Smooth muscle cell of the brain vasculature (primary cell): ENCODE measurements around the gene HNRNPUL2.

ENCODE experiments used
- DNase-seq: peaks from one replicate; pipeline ENCODE4 v3.0.0-alpha.2; 2012; ENCODE audit warnings: low read depth, low spot score

The HNRNPUL2 gene

DNA sequence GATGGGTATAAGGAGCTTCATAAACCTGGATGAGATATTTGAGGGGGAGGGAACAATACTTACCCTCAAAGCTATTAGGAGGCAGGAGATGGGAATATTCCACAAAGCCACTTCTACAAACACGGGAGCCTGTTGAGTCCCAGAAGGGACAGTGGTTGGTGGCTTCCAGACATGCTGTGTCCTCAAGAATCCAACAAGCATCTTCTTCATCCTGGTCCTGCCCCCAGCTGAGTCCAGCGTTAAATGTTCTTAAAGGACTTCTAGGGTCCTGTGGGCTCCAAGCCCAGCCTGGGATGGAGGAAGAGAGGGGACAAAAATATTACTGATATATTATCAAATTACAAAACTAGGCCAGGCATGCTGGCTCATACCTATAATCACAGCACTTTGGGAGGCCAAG lies 59.8 kb downstream of the HNRNPUL2 start:
- no peak for DNase-seq

DNA sequence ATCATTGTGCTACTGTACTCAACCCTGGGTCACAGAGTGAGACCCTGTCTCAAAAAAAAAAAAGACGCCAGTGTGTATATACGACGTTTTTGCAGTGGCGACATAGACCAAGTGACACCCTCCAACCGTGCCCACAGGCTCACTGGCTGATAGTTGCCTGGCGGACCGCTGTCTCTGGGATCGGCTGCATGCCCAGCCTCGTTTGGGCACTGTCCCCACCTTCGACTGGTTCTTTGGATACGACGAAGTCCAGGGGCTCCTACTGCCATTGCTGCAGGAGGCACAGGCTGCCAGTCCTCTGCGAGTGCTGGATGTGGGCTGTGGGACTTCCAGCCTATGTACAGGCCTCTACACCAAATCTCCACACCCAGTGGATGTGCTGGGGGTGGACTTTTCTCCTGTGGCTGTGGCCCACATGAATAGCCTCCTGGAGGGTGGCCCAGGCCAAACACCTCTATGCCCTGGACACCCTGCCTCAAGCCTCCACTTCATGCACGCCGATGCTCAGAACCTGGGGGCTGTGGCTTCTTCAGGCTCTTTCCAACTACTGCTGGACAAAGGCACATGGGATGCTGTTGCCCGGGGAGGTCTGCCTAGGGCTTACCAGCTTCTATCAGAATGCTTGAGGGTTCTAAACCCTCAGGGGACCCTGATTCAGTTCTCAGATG lies 60.9 kb downstream of the HNRNPUL2 start:
- DNase-seq, result no peak

DNA sequence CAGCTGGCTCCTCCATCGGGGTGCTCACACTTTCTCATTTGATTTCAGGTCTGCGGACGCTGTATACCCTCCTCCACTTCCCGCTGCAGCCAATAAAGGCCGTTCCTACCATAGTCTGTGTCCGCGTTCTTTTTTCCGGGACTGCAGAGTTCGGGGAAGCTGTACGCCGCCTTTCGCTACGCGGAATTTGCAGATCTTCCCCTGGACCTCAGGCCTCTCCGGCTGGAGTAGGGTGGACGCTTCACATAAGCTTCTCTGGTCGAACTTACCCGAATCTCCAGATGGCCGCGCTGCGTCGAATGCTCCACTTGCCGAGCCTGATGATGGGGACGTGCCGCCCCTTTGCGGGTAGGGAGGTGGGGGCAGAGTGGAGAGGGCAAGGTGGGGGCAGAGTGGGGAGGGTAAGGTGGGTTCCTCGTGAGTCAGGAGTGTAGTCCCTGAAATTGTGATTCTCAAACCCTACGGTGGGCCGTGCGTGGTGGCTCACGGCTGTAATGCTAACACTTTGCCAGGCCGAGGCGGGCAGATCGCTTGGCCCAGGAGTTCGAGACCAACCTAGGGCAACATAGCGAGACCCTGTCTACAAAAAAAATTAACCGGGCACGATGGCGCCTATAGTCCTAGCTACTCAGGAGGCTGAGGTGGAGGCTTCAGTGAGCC lies 61.5 kb downstream of the HNRNPUL2 start:
- DNase-seq, result no peak

DNA sequence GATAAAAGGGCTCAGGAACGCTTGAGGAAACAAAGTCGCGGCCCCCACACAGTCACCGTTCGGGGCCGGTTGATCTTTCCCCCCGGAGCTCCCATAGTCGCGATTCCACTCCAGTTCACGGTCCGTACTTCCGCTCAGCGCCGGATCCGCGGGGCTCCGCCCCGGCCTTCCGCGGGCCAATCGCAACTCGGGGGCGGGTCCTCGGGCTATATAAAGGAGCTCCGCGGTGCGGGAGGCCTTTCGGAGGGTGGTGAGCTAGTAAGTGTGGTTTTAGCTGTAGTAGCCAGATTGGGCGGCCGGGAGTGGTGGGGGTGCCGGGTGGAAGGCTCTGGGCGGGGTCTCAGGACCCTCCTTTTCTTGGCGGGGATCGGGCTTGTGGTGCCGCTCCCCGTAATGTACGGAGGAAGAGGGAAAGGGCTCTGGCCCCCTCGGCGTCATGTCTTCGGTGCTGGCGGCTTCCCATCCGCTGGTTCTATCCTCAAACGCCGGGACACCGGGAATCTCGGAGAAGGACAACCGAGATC lies 62.1 kb downstream of the HNRNPUL2 start, which contains the start of the genes C11orf98 and CSKMT:
C11orf98 (minus strand) TSS at position 136 of the 524 bp plus-strand sequence; CDS start at position 95, 41 bp downstream.
CSKMT (plus strand) TSS at position 238 of the 524 bp plus-strand sequence. CDS start 568 bp downstream, outside the sequence.
- peak; percentile 88 for DNase-seq

DNA sequence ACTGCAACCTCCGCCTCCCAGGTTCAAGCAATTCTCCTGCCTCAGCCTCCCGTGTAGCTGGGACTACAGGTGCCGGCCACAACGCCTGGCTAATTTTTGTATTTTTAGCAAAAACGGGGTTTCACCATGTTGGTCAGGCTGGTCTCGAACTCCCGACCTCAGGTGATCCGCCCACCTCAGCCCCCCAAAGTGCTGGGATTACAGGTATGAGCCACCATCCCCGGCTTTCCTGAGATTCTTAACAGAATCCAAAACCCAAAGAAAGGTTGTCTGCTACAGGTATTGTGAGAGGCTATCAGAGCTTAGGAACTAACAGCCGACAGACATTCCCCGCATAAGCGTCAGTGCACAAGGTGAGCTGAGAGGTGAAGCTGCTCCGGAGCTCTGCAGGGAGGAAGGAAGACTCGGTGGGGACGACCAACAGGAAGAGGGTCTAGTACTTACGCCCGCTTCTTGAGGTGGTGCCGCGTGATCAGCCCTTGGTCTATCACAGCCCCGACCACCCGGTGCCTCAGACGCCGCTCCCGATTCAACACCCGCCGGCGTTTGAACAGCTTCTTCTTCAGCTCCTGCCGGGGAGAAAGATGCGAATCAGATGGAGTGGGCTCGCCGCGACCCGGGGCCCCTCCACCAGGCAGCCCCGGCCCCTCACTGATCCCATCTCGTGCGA lies 62.7 kb downstream of the HNRNPUL2 start:
- no peak for DNase-seq
